Measurements from ENCODE around the gene GRK1. TPM values are rescaled to one million over a fixed set of nuclear protein-coding genes. Genes with fewer than 3 reads are reported as not detected.

GRK1 gene
- total and polyA plus RNA-seq, 10 donors: not detected

DNA sequence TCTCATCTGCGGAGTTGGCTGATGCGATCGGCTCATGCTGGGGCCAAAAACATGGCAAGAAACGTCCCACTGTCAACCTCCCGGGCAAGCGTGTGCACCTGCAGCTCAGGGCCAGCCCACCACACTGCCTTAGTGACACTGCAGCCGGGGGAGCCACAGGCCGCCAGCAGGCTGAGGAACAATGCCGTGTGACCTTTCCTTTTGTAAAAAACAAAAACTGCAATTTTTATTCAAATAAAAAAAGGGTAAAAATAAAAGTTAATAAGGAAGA lies 73.2 kb downstream of the GRK1 start:
- H3K4me1 ChIP-seq: peaks cover 5 to 22% (median 14%) of the 10 kb centered on the region in 6 donors
- no peak overlapping the region for H3K27ac ChIP-seq
- WGBS, 5 donors: 47 to 61% (median 52%) methylated on average over 9 of the region's 9 CpGs
- H3K27me3 ChIP-seq (replicated peaks in 1 of 7): peaks cover 0 to 71% (median 27%) of the 10 kb centered on the region in 7 donors
- DNase-seq: peak; percentile 47
- intact Hi-C loops (cut with DNase I; ENCODE audit: low total_unique reads): no loop called here
- no peak for TF ChIP-seq POLR2A (IDR thresholded peaks at IDR 0.05)
- no peak for TF ChIP-seq POLR2AphosphoS5 (IDR thresholded peaks at IDR 0.05)
- no peak for TF ChIP-seq CTCF (IDR thresholded peaks at IDR 0.05 in 8 of 11, conservative IDR thresholded peaks at IDR 0.05 in 3 of 11)
- H3K36me3 ChIP-seq: no peaks in the 10 kb centered on the region
- H3K4me3 ChIP-seq: no peak overlapping the region
- no peaks in the 10 kb centered on the region for H3K9me3 ChIP-seq

DNA sequence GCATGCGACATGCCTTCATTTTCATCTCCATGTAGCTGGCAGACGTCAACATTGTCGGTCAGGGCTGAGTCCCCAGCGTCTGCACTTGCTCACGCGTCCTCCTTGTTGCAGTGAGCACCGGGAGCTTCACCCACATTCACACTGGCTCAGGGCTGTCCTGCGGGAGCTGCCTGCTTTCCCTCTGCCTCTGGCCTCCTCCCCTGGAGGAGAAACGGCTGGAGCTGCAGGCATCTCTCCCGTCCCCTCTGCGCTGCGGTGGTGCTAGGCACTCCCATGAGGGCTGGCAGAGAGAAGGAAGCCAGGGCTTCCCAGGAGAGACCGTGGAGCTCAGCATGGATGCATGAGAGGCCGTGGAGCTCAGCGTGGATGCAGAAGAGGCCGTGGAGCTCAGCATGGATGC lies 73.6 kb downstream of the GRK1 start:
- no peak for TF ChIP-seq POLR2A (IDR thresholded peaks at IDR 0.05)
- TF ChIP-seq POLR2AphosphoS5 (IDR thresholded peaks at IDR 0.05): no peak
- no peak for TF ChIP-seq CTCF (IDR thresholded peaks at IDR 0.05 in 8 of 11, conservative IDR thresholded peaks at IDR 0.05 in 3 of 11)
- DNase-seq: peak; percentile 69
- 64 to 86% (median 71%) methylated on average over 16 of the region's 16 CpGs for WGBS, 5 donors

DNA sequence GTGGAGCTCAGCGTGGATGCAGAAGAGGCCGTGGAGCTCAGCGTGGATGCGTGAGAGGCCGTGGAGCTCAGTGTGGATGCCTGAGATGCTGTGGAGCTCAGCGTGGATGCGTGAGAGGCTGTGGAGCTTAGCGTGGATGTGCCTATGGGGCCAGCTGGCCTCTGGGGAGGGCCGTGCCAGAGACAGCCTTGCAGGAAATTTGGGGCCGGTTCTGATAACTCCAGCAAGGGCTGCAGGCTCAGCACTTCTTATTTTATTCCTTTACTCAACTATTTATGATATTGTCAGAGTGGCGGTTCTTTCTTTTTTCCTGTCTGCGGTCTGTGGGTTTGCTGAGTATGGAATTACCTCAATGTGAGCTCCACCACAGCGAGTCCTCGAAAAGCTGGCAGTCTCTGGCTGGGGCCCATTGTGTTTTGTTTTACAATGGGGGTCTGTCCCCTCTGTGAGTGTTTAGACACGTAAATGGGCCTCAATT lies 74.2 kb downstream of the GRK1 start:
- 10 to 47% (median 26%) methylated on average over 11 to 15 of the region's 15 CpGs for WGBS, 5 donors
- TF ChIP-seq CTCF (IDR thresholded peaks at IDR 0.05 in 8 of 11, conservative IDR thresholded peaks at IDR 0.05 in 3 of 11): no peak
- peaks cover 0 to 65% (median 27%) of the 10 kb centered on the region in 7 donors for H3K27me3 ChIP-seq (replicated peaks in 1 of 7)
- DNase-seq: peak; percentile 62
- no peaks in the 10 kb centered on the region for H3K36me3 ChIP-seq
- H3K4me1 ChIP-seq: peaks cover 5 to 22% (median 14%) of the 10 kb centered on the region in 6 donors
- intact Hi-C loops (cut with DNase I; ENCODE audit: low total_unique reads): no loop called here
- H3K4me3 ChIP-seq: no peak overlapping the region
- no peak overlapping the region for H3K27ac ChIP-seq
- H3K9me3 ChIP-seq: no peaks in the 10 kb centered on the region

More for the DNA sequence above, 73.6 kb downstream of the GRK1 start:
- no peaks in the 10 kb centered on the region for H3K36me3 ChIP-seq
- intact Hi-C loops (cut with DNase I; ENCODE audit: low total_unique reads): no loop called here
- no peak overlapping the region for H3K4me3 ChIP-seq
- H3K27ac ChIP-seq: no peak overlapping the region
- peaks cover 0 to 71% (median 27%) of the 10 kb centered on the region in 7 donors for H3K27me3 ChIP-seq (replicated peaks in 1 of 7)
- H3K4me1 ChIP-seq: peaks cover 5 to 22% (median 14%) of the 10 kb centered on the region in 6 donors
- H3K9me3 ChIP-seq: no peaks in the 10 kb centered on the region

DNA sequence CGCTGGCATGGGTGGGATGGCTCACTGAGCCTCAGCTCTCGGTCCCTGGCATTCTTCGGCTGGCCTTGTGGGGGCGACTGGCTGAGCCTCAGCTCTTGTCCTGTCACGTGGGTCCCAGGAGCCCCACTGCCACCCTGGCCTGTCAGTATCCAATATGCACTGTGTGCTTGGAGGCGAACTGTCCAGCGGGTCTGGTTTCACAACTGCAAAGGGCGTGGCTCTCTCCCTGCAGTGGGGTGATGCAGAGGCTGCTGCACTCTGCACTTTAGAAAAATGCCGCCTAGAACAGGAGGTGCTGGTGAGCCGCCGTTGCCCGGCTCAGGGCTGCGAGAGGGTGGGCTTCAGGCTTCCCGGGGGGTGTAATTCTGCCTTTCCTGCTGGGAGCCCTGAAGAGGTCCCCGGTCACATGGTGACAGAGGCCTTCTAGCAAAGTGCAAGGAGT lies 75.0 kb downstream of the GRK1 start:
- Histone ChIP-seq H3K36me3 (no peaks in the 10 kb centered on the region), H3K4me3 (no peak overlapping the region), H3K9me3 (no peaks in the 10 kb centered on the region), H3K27me3 (replicated peaks in 1 of 7) (peaks cover 0 to 57% (median 27%) of the 10 kb centered on the region in 7 donors), H3K27ac (no peak overlapping the region), H3K4me1 (peaks cover 5 to 26% (median 14%) of the 10 kb centered on the region in 6 donors)
- WGBS, 5 donors: 20 to 38% (median 30%) methylated on average over 6 to 15 of the region's 15 CpGs
- peak; percentile 81 for DNase-seq
- intact Hi-C loops (cut with DNase I; ENCODE audit: low total_unique reads): no loop called here
- TF ChIP-seq CTCF (IDR thresholded peaks at IDR 0.05 in 8 of 11, conservative IDR thresholded peaks at IDR 0.05 in 3 of 11) (peak in 1 of 11 experiments; percentile 39), POLR2A (IDR thresholded peaks at IDR 0.05) (no peak), POLR2AphosphoS5 (IDR thresholded peaks at IDR 0.05) (peak in 1 of 3 donors; percentile 10)
